CD14-positive monocyte (primary cell): ENCODE results near the gene PKMYT1. TPM values are rescaled to one million over a fixed set of nuclear protein-coding genes. Genes with fewer than 3 reads are reported as not detected.

ENCODE experiments used
- DNase-seq, 3 donors: peaks; one replicate each; pipeline ENCODE4 v3.0.0-alpha.2; 2011 to 2022
- H2AFZ ChIP-seq: 2 replicates; pipeline ENCODE4 v1.6.0; 2012; ENCODE audit warnings: mild to moderate bottlenecking, low read depth, low read length, inconsistent platforms; ENCODE audit not compliant: insufficient read depth, poor library complexity, severe bottlenecking
- H3K27ac ChIP-seq, 2 donors: 1 replicate in 1 of 2; 2 replicates in 1 of 2; pipeline ENCODE4 v1.5.1; 2012 to 2013; ENCODE audit warnings: low read length in 2 of 2, control low read depth in 1 of 2, inconsistent platforms in 1 of 2, low read depth in 1 of 2, mild to moderate bottlenecking in 1 of 2
- H3K27me3 ChIP-seq, 2 donors: one replicate each; pipeline versions ENCODE4 v1.6.0 to v1.6.1; 2011 to 2013; ENCODE audit warnings: low read length in 2 of 2; ENCODE audit not compliant: control insufficient read depth in 2 of 2, insufficient read depth in 2 of 2
- H3K36me3 ChIP-seq, 2 donors: replicated peaks in 1 of 2; 1 replicate in 1 of 2; 2 replicates in 1 of 2; pipeline versions ENCODE4 v1.5.1 to v1.6.1; 2012 to 2013; ENCODE audit warnings: low read length in 2 of 2, control low read depth in 1 of 2, inconsistent platforms in 1 of 2, mild to moderate bottlenecking in 1 of 2; ENCODE audit not compliant: insufficient read depth in 2 of 2, control insufficient read depth in 1 of 2
- H3K4me1 ChIP-seq, 2 donors: 1 replicate in 1 of 2; 2 replicates in 1 of 2; pipeline versions ENCODE4 v1.5.1 to v1.6.1; 2012 to 2013; ENCODE audit warnings: low read length in 2 of 2, control low read depth in 1 of 2, inconsistent platforms in 1 of 2, mild to moderate bottlenecking in 1 of 2, moderate library complexity in 1 of 2; ENCODE audit not compliant: insufficient read depth in 2 of 2, control insufficient read depth in 1 of 2
- H3K4me2 ChIP-seq: replicated peaks from 2 replicates; pipeline ENCODE3; 2012; ENCODE audit warnings: low read length, moderate library complexity, mild to moderate bottlenecking; ENCODE audit not compliant: poor library complexity, severe bottlenecking; ENCODE audit errors: extremely low read depth
- H3K4me3 ChIP-seq, 3 experiments: fragments of 200-600 bp in 1 of 3; sonication (generic) in 1 of 3; replicated peaks in 1 of 3; 1 replicate in 2 of 3; 2 replicates in 1 of 3; pipeline ENCODE4 v1.5.1; 2011 to 2013; ENCODE audit warnings: low read length in 3 of 3, mild to moderate bottlenecking in 3 of 3, control low read depth in 2 of 3, low read depth in 2 of 3, inconsistent platforms in 1 of 3, moderate library complexity in 1 of 3
- H3K79me2 ChIP-seq: 2 replicates; pipeline ENCODE4 v1.6.0; 2012; ENCODE audit warnings: mild to moderate bottlenecking, control low read depth, inconsistent platforms, low read length, moderate library complexity; ENCODE audit not compliant: insufficient read depth
- H3K9ac ChIP-seq: 2 replicates; pipeline ENCODE4 v1.6.0; 2017; ENCODE audit warnings: low read length, mild to moderate bottlenecking; ENCODE audit not compliant: insufficient read depth, poor library complexity, severe bottlenecking
- H3K9me3 ChIP-seq, 2 donors: replicated peaks in 1 of 2; 1 replicate in 1 of 2; 2 replicates in 1 of 2; pipeline versions ENCODE4 v1.5.1 to v1.6.1; 2012 to 2013; ENCODE audit warnings: low read length in 2 of 2, control low read depth in 1 of 2; ENCODE audit not compliant: control insufficient read depth in 1 of 2, insufficient read depth in 1 of 2
- H4K20me1 ChIP-seq: 2 replicates; pipeline ENCODE4 v1.6.0; 2012; ENCODE audit warnings: mild to moderate bottlenecking, low read length, control low read depth, moderate library complexity; ENCODE audit not compliant: insufficient read depth
- H3K27ac Mint-ChIP-seq, 7 donors: one replicate each; pipeline ENCODE4 v1.8.0; 2020; ENCODE audit warnings: mild to moderate bottlenecking in 7 of 7, mixed read lengths in 7 of 7, moderate library complexity in 6 of 7, inconsistent platforms in 2 of 7
- H3K27me3 Mint-ChIP-seq, 3 donors: one replicate each; pipeline ENCODE4 v1.8.0; 2021 to 2022; ENCODE audit warnings: low read depth in 3 of 3, mild to moderate bottlenecking in 3 of 3, mixed read lengths in 3 of 3, moderate library complexity in 3 of 3, inconsistent platforms in 1 of 3
- H3K36me3 Mint-ChIP-seq, 2 donors: one replicate each; pipeline ENCODE4 v1.8.0; 2020; ENCODE audit warnings: mixed read lengths in 2 of 2, inconsistent platforms in 1 of 2, mild to moderate bottlenecking in 1 of 2
- H3K4me1 Mint-ChIP-seq: one replicate; pipeline ENCODE4 v1.8.0; 2020; ENCODE audit warnings: mild to moderate bottlenecking, mixed read lengths
- H3K4me3 Mint-ChIP-seq, 2 donors: one replicate each; pipeline ENCODE4 v1.8.0; 2020; ENCODE audit warnings: mild to moderate bottlenecking in 2 of 2, mixed read lengths in 2 of 2, moderate library complexity in 1 of 2
- H3K9me3 Mint-ChIP-seq, 7 donors: one replicate each; pipeline ENCODE4 v1.8.0; 2020 to 2022; ENCODE audit warnings: mixed read lengths in 7 of 7, mild to moderate bottlenecking in 6 of 7, moderate library complexity in 6 of 7, inconsistent platforms in 2 of 7
- CTCF ChIP-seq: fragments of 200-600 bp; IDR thresholded peaks from one replicate; pipeline ENCODE4 v1.8.0; 2022; ENCODE audit warnings: antibody characterized with exemption, mild to moderate bottlenecking
- WGBS: methylation state at CpG from one replicate; pipeline ENCODE4 v1.1.5; 2013; ENCODE audit warnings: missing lambda C conversion rate; ENCODE audit not compliant: insufficient coverage; 5-methylcytosine and 5-hydroxymethylcytosine counted together
- intact Hi-C, 2 donors: fragments of 100-400 bp; cut with micrococcal nuclease; formaldehyde crosslinking; loops; one replicate each; pipeline versions ENCODE4 v1.15.0 to v1.15.1; 2023
- polyA plus RNA-seq, 3 donors: library from polyadenylated mRNA; depleted of rRNA in 1 of 3; unstranded in 2 of 3; stranded (reverse) in 1 of 3; fragments of 300-500 nt in 2 of 3; fragments of >200 nt in 1 of 3; fragmentation: Illumina TruSeq in 2 of 3; gene quantifications; 1 replicate in 2 of 3; 2 replicates in 1 of 3; pipeline ENCODE4 v1.2.3, GENCODE V29; 2012 to 2021

Gene PKMYT1
- polyA plus RNA-seq, 3 donors: 0.39 to 3.2 (median 3.0) TPM

- no peaks in the 10 kb centered on the region for H4K20me1 ChIP-seq
- H3K4me1 ChIP-seq: peaks cover 18 to 25% of the 10 kb centered on the region in 2 donors
- H3K27me3 ChIP-seq: peaks cover 0 to 44% of the 10 kb centered on the region in 2 donors
- Mint-ChIP-seq H3K4me3 (no peak overlapping the region), H3K27ac (no peak overlapping the region), H3K27me3 (peaks cover 37 to 59% (median 43%) of the 10 kb centered on the region in 3 donors), H3K36me3 (no peaks in the 10 kb centered on the region), H3K4me1 (peaks cover 23% of the 10 kb centered on the region), H3K9me3 (peaks cover 0 to 2% (median 0%) of the 10 kb centered on the region in 7 donors)
- no peaks in the 10 kb centered on the region for H3K79me2 ChIP-seq
- no peak overlapping the region for H3K9ac ChIP-seq
- no peaks in the 10 kb centered on the region for H3K9me3 ChIP-seq
- no peak overlapping the region for H3K27ac ChIP-seq
- no peak overlapping the region for H2AFZ ChIP-seq
- intact Hi-C loops: no loop called here
- no peak for DNase-seq
- no peak for TF ChIP-seq CTCF
- H3K36me3 ChIP-seq: no peaks in the 10 kb centered on the region
- no peak overlapping the region for H3K4me3 ChIP-seq
- H3K4me2 ChIP-seq: no peak overlapping the region
- 93% methylated on average over 27 of the region's 27 CpGs for WGBS
These were observed 33.3 kb upstream of the PKMYT1 start for GRCh38 chr16:3013491-3013951.

GRCh38 chr16:3012828-3013420 lies 32.7 kb upstream of the PKMYT1 start, which contains the start of gene CLDN9:
Gene CLDN9, plus strand, starts transcription at chr16:3012923. Its CDS starts 440 bp downstream, at chr16:3013363.
- Histone ChIP-seq H3K79me2 (no peaks in the 10 kb centered on the region), H3K36me3 (no peaks in the 10 kb centered on the region), H3K9me3 (no peaks in the 10 kb centered on the region), H3K4me1 (peaks cover 18 to 25% of the 10 kb centered on the region in 2 donors), H3K4me2 (no peak within 1 kb of the TSS), H2AFZ (no peak within 1 kb of the TSS), H3K27ac (no peak within 1 kb of the TSS), H4K20me1 (no peaks in the 10 kb centered on the region), H3K4me3 (no peak within 1 kb of the TSS), H3K27me3 (peaks cover 0 to 38% of the 10 kb centered on the region in 2 donors), H3K9ac (no peak within 1 kb of the TSS)
- DNase-seq: no peak
- Mint-ChIP-seq H3K4me1 (peaks cover 23% of the 10 kb centered on the region), H3K27me3 (peaks cover 31 to 53% (median 37%) of the 10 kb centered on the region in 3 donors), H3K4me3 (peak within 1 kb of the TSS in 1 of 2 donors; percentile 67), H3K27ac (no peak within 1 kb of the TSS), H3K36me3 (no peaks in the 10 kb centered on the region), H3K9me3 (peaks cover 0 to 2% (median 0%) of the 10 kb centered on the region in 7 donors)
- 65% methylated on average over 21 of the region's 27 CpGs for WGBS
- intact Hi-C loops: no loop called here
- TF ChIP-seq CTCF: no peak
